Thyroid gland (tissue), 4 donors: Measurements from ENCODE around the gene IFT43. TPM values are rescaled to one million over a fixed set of nuclear protein-coding genes. Genes with fewer than 3 reads are reported as not detected.
A peak's percentile ranks its signal among the peaks of the same experiment; 100 is the strongest.

Experiments used
- DNase-seq, 2 donors: peaks; one replicate each; pipeline ENCODE4 v3.0.0-alpha.2; 2019
- H3K27ac ChIP-seq, 3 donors: fragments of 200-600 bp; sonication (generic); 1 replicate in 2 of 3; 2 replicates in 1 of 3; pipeline ENCODE4 v1.5.1; 2016 to 2019; ENCODE audit warnings: mild to moderate bottlenecking in 1 of 3, moderate library complexity in 1 of 3
- H3K27me3 ChIP-seq: fragments of 200-600 bp; sonication (generic); one replicate; pipeline ENCODE4 v1.5.1; 2019
- H3K36me3 ChIP-seq, 2 donors: fragments of 200-600 bp; sonication (generic); one replicate each; pipeline ENCODE4 v1.5.1; 2016 to 2019
- H3K4me1 ChIP-seq, 2 donors: fragments of 200-600 bp; sonication (generic); one replicate each; pipeline ENCODE4 v1.5.1; 2017 to 2019
- H3K4me3 ChIP-seq, 3 donors: fragments of 200-600 bp; sonication (generic); replicated peaks in 1 of 3; 1 replicate in 2 of 3; 2 replicates in 1 of 3; pipeline ENCODE4 v1.5.1; 2016; ENCODE audit warnings: mild to moderate bottlenecking in 1 of 3
- H3K9me3 ChIP-seq: fragments of 200-600 bp; sonication (generic); one replicate; pipeline ENCODE4 v1.5.1; 2017
- CTCF ChIP-seq, 6 experiments: fragments of 200-600 bp in 3 of 6; fragments of 450-650 bp in 3 of 6; sonication (generic) in 3 of 6; IDR thresholded peaks; one replicate each; pipeline ENCODE4 v1.5.1; 2016 to 2019; ENCODE audit warnings: antibody characterized with exemption in 6 of 6, mild to moderate bottlenecking in 2 of 6, inconsistent platforms in 1 of 6, moderate library complexity in 1 of 6
- POLR2A ChIP-seq, 2 donors: fragments of 450-650 bp; IDR thresholded peaks; one replicate each; pipeline ENCODE4 v1.6.1; 2017; ENCODE audit warnings: antibody characterized with exemption in 2 of 2, mild to moderate bottlenecking in 2 of 2, moderate library complexity in 1 of 2
- WGBS, 2 donors: methylation state at CpG; one replicate each; pipeline ENCODE4 v1.1.5; 2017; 5-methylcytosine and 5-hydroxymethylcytosine counted together
- intact Hi-C: fragments of 100-400 bp; cut with DNase I; formaldehyde crosslinking; loops from one replicate; pipeline ENCODE4 v1.15.1; 2023
- total RNA-seq, 4 donors: library from RNA; depleted of rRNA; stranded (reverse); fragments of >200 nt; gene quantifications; one replicate each; pipeline ENCODE4 v1.2.3, GENCODE V29; 2016

Gene IFT43
- total RNA-seq, 4 donors from 2014 or later, result 39.0 to 59.8 (median 52.4) TPM

- intact Hi-C loops, result no loop called here
- Histone ChIP-seq H3K27me3 (no peaks in the 10 kb centered on the region), H3K27ac (no peak overlapping the region), H3K4me1 (no peaks in the 10 kb centered on the region), H3K36me3 (no peaks in the 10 kb centered on the region), H3K4me3 (no peak overlapping the region), H3K9me3 (no peaks in the 10 kb centered on the region)
- no peak for DNase-seq
- WGBS, 2 donors, result 55 to 56% methylated on average over 2 of the region's 3 CpGs
- TF ChIP-seq CTCF (IDR thresholded peaks at IDR 0.05), result no peak
- TF ChIP-seq POLR2A (IDR thresholded peaks at IDR 0.05), result no peak
These were observed 144.5 kb downstream of the IFT43 start for GRCh38 chr14:76129851-76130576.

DNA sequence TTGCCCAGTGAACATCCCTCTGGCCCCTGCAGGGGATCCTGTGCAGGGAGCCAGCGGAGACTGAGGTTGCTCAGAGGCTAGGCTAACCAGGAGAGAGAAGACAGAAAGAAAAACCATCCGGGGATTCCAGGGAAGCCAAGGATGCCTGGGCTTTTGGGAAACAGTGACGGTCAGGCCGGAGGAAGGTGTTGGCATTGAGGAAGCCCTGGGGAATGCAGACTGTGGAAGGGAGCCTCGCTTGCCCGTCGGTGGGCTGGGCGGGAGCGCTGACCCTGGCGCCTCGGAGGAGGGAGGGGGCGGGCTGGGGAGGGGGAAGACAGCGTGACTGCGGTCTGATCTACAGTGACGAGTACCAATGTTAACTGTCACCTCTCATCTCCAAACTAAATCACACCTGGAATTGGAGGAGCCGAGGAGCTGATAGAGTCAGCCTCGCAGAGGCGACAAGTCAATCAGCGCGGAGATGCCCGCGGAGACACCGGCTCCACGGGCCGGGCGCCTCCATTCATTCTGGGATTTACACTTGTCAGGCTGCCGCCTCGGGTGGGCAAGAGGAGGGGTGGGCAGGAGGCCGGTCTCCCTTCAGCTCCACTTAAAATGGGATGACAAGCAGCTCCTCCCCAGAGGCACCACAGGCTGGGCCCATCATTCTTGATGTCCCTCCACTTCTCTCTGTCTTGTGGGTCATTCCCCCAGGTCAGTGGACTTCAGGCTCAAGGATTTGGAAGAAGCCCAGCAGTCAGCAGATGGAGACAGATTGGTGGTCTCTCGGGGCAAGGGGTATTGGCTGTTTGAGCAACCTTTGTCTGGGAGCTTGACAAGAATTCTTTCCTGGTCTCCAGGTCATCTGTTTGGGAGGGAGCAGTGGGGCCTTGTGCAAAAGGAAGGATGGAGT lies 145.8 kb downstream of the IFT43 start:
- H3K9me3 ChIP-seq, result no peaks in the 10 kb centered on the region
- H3K27ac ChIP-seq, result no peak overlapping the region
- WGBS, 2 donors, result 8 to 19% methylated on average over 23 to 27 of the region's 30 CpGs
- no peak overlapping the region for H3K4me3 ChIP-seq
- TF ChIP-seq POLR2A (IDR thresholded peaks at IDR 0.05), result no peak
- TF ChIP-seq CTCF (IDR thresholded peaks at IDR 0.05), result no peak
- intact Hi-C loops, result no loop called here
- H3K36me3 ChIP-seq, result no peaks in the 10 kb centered on the region
- DNase-seq, result no peak
- no peaks in the 10 kb centered on the region for H3K4me1 ChIP-seq
- no peaks in the 10 kb centered on the region for H3K27me3 ChIP-seq

DNA sequence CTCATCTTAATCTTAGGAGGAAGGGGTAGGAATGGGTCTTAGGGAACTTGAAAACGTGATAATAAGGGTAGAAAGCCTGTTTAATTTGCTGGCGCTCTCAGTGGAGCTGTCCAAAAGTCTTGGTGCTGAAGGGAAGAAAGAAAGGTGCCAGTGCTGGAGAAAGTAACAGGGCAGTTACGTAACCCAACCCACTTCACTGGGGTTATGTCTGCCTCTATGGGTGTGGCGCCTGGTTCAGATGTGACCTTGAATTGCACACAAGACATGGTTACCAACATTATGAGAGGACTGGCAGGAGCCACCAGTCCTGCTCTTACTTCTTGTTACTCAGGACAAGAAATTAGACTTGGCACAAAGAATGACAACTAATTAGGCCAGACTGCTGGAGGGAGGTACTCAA lies 147.5 kb downstream of the IFT43 start:
- WGBS, 2 donors, result 18 to 23% methylated on average over 4 of the region's 4 CpGs
- H3K36me3 ChIP-seq, result no peaks in the 10 kb centered on the region
- TF ChIP-seq POLR2A (IDR thresholded peaks at IDR 0.05) (no peak), CTCF (IDR thresholded peaks at IDR 0.05) (no peak)
- peak in 1 of 2 donors; percentile 7 for DNase-seq
- H3K4me1 ChIP-seq, result no peaks in the 10 kb centered on the region
- no peak overlapping the region for H3K4me3 ChIP-seq
- intact Hi-C loops, result no loop called here
- H3K27me3 ChIP-seq, result peaks cover 13% of the 10 kb centered on the region
- H3K27ac ChIP-seq, result no peak overlapping the region
- H3K9me3 ChIP-seq, result no peaks in the 10 kb centered on the region

Other genes with a start within 250 kb of the IFT43 start
- 10 to 100 TPM in 3 of 4 donors, 1 to 10 TPM in 1; 8.0 to 14.7 (median 11.3) TPM for gene TGFB3, start 3.8 kb upstream of the IFT43 start, total RNA-seq
- 100 to 1,000 TPM in 2 of 4 donors, 10 to 100 TPM in 2; 40.8 to 170 (median 84.8) TPM for gene GPATCH2L, start 166.2 kb downstream of the IFT43 start, total RNA-seq